RKO (cell line): ENCODE results near the gene LRRK1.

ENCODE experiments used
- DNase-seq: peaks from one replicate; pipeline ENCODE4 v3.0.0-alpha.2; 2016; ENCODE audit warnings: low spot score

The LRRK1 gene

DNA sequence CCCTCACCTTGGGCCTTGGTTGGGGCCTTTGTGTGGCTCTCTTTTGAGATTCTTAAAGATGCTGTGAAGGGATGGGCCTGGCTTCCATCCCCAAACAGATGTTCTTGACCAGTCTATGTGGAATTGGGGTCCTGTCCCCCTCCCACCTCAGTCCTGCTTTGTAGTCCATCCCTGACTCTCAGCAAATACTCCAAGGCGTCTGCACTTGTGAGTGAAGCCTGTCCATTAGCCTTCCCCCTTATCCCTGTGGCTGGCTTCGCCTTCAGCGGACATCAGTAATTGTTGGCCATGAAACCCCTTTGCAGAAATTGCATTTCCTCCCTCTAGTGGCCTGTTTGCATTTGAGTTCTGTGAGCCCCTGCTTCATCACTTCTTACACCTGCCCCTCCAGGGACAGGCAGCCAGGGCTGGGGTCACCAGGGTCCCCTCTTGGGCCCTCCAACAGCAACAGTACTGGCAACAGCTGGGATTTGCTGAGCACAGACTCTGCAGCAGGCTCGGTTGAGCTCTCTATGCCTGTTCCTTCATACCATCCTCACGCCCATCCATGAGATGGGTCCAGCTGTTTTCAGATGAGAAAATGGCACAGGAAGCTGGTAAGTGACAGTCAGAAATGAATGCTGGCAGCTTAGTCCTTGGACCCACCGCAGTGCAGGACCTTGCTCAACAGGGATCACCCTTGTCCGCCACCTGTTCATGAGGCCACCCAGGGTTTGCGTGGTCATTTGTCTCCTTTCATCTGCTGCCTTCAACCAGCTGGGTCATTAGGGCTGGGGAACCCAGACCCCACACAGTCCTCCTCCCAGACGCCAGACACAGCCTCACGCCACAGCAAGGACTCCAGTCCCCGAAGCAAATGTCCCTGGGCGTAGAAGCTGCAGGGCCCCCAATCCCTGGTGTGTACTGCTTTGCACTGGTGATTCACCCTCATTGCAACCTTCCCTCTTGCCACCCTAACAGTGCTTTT, 8.9 kb upstream of the LRRK1 start:
- no peak for DNase-seq

DNA sequence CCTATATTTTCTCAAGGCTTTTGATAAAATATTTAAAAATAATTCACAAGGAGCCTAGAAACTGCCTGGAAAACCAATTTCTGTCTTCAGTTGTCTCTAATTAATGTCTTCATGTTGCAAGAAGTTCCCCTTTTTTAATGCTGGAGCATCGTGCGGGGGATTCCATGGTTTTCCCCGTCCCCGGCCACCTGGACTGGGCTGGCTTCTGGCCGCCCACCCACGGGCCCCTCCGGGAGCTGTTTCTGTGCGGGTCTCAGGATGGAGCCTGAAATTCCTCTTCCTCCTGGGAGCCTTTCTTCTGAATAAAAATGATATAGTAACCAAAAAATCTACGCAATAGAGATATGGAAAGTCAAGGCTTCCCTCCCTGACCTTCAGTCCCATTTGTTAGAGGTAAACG, 8.1 kb upstream of the LRRK1 start:
- no peak for DNase-seq

DNA sequence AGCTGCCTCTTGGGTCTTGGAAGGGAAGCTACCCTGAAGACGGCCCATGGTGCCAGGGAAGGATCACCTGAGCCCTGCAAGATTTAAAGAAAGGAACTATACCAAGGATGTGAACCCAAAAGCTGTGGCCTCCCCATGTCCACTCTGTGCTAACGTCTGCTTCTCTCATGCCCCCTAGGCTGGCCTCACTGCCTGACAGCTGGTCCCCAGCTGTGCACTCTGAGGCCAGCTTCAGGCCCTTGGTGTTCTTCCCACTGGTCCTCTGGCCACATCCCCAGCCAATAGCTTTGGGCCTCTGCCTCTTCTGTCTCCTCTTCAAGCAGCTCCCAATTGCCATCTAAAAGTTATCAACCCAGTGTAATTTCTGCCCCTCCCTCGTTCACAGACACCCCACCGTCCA, 5.2 kb upstream of the LRRK1 start:
- DNase-seq: no peak

DNA sequence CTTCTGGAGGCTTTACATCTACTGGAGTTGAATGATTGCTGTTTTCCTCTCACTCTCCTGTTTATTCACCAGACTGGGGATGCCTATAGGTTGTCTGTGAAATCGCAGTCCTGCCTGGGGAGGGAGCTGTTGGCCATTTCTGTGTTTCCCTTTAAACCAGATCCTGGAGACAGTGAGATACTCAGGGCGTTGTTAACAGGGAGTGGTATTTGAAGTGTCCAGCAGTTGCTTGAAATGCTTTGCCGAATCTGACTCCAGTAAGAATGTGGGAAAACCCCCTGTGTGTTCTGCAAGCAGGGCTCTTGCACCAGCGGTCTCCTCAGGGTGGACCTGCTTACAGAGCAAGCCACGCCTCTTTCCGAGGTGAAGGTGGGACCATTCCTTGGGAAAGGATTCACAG, 4.3 kb upstream of the LRRK1 start:
- DNase-seq: no peak

DNA sequence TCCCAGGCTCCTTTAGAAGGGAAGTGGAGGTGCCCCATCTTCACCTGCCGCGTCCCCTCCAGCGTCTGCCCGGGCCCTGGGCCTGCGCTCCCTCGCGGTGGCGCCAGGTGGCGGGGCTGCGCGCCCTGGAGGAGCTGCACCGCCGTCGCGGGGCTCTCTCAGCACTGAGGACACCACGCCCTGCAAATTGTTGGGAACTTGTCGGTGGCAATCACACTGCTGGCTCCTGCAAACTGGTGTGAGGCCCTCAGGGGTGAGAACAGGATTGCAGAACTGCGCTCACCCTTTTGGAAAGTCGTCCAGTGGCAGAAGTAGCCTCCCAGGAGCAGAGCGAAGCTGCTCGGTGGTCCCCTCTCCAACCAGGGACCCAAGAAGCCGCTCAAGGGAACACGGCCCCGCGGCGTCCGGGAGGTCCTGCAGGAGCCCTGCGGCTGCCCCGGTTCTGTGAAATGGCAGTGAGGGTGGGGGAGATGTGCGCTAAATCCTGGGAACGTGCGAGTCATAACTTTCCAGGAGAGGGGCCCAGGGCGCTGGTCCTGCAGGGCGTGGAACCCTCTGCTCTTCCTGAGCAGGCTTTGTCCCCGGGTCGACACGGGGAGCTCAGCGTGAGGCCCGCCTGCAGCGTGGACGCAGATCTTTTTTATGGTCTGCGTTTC, 995 bp upstream of the LRRK1 start:
- DNase-seq: peak; percentile 86

DNA sequence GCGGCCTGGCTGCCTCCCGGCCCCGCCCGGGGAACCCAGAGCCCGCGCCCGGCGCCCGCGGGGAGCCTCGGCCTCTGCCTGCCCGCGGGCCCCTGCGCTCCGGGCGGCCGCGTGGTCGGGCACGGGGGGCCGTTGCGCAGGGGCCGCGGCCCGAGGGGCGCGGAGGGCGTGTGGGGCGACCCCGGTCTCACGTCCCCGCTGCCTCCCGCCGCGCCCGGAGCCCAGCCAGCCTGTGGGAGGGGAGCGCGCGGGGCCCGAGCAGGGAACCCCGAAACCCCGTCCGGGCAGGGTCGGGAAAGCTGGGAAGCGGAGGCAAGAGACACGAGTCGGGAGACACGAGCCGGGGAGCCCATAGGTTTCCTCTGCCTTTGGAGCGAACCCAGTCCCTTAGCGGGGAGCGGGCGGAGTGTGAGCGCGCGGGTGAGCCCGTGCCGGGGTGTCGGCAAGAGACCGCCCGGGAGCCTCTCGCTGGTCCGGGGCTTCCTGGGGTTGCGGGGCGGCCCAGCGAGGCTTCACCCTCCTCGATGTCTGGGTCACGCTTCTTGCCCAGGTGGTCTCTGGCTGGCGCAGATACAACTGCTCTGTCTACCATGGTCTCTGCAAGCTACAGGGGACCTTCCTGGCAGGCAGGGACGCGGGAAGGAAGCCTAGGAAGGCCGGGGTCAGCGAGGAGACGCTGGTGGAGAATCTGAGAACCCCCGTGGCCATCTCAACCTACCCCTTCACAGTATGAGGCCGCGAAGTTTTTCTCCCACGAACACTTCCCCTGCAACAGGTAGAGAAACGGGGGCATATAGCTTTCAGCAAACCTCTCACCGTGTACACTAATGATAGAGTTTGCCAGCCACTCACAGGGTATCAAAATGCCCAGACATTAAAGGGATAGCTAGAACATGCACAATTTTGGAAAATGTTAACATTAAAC, 586 bp downstream of the LRRK1 start:
- peak; percentile 40 for DNase-seq

DNA sequence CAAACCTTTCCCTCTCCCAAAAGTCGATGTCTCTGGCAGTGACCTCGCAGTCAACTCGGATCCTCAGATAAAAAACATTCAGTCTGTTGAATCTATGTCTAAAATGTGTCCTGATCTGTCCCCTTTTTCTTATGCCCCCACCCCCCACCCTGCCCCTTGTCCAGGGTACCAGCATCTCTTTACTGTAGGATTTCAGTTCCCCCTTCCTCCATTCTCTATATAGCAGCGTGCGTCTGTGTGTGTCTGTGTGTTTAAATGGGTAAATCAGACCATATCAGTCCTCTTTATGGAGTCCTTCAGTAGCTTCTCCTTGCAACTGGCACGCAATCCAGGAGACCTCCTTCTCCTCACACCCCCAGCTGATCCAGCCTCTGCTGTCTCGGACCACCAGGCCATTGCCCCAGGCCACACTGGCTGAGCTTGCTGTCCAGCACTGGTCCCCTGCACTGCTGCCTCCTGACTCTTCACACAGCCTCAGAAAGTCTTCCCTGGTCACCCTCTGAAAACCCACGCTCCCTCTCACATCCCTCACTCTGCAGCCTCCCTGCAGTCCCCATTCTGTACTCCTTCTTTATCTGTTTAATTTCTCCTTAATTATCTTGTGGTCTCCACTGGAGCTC, 1.5 kb downstream of the LRRK1 start:
- DNase-seq: peak; percentile 8

DNA sequence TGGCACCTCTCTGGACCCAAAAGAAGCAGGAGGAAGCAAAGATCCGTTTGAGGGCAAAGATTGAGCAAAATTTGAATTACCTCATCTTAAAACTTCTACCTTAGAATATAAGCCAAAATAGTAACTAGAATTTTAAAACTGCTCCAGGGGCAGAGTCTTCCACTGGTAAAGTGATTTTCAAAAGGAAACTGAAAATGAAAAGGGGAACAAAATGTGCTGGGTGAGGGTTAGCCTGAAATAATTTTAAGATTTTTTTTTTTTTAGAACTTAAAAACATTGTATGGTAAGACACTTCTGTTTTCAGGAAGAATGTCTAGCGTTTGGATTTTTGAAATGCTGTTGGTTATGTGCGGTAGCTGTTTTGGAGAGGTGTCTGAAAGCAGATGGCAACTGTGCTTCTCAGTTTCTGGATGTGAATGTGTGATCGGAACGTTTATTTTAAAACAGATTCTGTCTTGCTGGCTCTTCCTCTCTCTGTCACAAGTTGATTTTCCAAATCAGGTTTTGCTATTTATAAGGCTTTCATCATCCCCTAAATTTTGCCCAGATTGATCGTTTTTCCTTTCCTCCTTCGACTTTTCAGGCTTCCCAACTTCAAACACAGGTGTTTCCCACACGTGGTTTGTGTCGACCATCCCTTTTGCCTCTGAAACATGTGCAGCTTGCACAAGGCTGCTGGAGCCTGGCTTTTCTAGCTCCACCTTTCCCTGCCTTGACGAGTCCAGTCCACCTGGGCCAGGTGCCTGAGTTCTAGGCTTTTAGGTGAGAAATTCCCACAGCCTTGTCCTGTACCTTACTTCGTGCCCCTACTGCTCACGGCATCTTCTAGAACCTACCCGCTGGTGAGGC, 3.3 kb downstream of the LRRK1 start:
- no peak for DNase-seq

DNA sequence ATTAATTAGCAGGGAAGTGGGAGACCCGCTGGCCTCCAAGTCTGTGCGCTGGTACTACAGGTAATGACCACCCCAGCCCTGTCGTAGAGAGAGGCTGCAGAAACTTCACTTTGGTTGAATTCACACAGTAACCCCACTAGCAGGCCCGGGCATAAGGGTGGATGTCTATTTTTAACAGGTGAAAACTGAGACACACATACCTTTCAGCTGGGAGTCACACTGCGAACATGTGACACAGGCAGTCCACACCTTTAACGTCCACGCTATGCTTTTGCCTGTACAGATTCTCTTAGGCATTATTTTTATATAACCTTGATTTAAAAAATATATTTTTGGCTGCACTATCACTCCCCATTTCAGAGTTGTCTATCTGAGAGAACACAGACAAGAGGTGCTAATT, 3.9 kb downstream of the LRRK1 start:
- DNase-seq: no peak

DNA sequence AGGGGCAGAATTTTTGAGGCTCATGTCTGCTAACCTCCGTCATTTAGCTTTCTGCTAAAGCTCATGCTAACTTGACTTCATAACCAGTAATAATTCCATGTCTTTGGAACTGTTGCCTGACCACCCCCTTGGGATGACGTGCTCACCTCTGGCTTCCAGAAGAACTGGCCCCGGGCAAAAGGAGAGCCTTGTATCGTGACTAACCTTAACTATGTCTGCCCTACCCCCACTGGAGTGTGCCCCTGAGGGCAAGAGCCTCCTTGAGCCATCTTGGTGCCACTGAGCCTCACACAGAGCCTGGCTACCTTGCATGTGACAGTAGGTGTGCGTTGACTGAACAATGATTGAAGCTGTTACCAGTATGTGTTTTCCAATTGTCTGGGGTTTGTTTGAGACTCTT, 4.7 kb downstream of the LRRK1 start:
- DNase-seq: no peak

DNA sequence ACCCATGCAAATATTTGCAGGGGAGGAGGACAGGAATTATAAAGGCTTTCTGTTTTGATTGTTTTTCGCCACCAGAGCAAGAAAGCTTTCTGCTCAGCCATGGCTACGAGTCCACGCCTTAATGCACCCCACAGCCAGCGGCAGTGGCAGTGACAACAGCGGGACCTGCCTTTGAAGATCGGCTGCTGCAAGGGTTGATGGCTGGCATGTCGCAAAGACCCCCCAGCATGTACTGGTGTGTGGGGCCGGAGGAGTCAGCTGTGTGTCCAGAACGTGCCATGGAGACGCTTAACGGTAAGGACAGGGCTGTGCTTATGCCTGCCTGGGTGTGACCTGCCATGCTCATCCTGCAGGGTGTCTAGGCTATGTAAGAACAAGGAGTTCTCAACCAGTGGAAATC, 5.3 kb downstream of the LRRK1 start:
- no peak for DNase-seq

DNA sequence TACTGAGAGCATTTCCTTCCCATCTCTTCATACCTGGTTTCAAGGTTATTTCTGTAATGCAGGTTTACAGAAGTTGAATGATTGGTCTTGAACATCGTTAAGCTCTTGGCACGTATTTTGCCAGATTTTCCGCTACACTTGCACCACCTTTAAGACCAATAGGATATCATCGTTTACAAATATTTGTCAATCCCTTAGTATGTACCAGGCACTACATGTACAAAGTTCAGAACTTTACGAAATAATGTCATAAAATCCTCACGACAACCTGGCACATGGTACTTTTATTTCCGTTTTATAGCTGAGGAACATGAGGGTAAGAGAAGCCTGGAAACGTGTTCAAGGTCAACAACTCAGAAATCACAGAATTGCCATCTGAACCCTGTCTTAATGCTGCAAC, 6.3 kb downstream of the LRRK1 start:
- no peak for DNase-seq

DNA sequence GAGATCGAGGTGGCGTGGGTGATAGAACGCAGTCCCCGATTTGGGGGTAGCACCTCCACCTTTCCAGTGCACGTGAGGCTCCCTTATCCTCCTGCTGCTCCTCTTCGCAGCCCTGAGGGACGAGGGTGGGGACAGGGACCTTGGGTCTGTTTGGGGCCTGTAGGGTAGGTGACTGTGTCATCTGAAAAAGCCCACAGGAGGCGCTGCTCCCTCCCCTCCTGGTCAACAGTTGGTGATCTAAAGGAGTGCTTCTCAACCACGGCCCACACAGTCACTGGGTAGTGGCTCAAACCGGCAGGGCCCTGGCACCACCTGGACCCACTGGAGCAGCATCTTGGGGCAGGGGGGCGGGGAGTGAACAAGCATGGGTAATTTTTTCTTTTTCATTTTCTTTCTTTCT, 7.1 kb downstream of the LRRK1 start:
- DNase-seq: no peak

DNA sequence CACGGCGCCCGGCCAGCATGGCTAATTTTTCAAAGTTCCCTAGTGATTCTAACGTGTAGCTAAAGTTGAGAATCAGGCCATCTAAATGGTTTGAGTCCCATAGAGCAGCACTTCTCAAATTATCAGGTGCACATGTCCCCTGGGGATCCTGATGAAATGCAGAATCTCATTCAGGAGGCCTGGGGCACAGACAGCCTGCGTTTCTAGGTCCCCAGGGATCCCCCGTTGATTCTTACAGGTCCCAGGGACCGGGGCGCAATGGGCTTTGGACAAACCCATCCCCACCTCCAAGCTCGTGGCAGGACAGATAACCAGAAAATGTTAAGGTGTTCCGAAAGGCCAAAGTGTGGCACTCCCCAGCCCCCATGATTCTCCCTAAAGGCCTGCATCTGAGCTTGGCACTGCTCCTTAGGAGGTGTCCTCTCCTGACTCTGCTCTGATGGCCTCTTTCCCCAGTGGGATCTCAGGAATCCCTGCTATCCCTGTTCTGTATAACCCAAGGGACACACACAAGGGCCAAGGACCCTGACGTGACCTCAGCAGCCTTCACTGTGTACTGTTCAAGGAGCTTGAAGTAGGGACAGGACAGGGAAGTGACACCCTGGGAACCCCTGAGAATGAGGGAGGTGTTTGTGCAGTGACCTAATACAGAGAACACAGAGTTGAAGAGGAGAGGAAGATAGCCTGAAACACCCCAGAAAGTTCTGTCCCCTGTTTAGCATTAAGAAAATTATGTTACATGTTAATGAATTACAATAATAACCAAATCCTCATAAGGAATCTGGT, 8.0 kb downstream of the LRRK1 start:
- DNase-seq: no peak

DNA sequence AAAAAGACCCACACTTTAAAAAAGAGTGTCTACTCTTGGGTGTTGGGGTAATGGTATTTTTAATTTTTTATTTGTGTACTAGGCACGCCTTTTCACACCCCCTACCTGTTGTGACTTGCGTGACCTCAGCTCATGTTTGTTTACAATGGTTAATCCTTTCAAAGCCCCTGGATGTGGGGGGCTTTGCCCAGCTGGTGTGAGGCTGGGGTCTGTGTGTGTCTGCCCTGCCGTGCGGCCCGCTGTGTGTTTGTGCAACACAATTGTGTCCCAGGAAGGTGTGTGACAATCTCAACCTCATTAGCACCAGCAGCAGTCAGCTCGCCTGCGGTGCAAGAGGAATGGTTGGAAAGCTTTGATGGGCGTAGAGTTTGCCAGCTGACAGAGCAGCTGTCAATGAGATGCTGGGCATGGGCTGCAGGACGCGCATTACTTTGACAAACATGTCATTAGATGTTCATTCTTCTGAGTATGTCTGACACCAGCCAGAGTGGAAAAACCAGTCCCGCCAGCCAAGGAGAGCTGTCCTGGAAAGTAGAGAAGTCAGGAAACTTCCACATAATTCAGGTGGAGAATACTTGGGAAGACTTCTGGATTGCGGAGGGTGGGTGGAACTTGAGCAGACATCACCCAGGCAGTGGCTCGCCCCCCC, 9.6 kb downstream of the LRRK1 start:
- DNase-seq: no peak

DNA sequence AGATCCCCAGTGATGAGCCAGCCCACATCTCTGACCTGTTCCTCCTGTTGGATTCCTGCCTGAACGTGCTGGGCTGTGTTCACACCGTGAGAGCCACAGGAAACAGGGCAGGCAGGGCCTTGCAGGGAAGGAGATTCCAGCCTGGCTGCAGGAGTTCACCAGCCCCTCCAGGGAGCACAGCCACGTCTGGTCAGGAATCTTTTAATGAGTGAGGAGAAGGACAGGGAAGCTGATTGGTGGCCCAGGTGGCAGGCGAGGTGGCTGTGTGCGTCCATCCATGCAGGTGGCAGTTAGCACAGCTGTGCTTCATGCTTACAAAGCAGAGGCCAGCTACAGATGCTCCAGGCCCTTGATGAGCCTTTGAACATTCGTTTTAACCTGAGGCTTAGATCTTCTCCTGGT, 10.5 kb downstream of the LRRK1 start:
- DNase-seq: no peak

DNA sequence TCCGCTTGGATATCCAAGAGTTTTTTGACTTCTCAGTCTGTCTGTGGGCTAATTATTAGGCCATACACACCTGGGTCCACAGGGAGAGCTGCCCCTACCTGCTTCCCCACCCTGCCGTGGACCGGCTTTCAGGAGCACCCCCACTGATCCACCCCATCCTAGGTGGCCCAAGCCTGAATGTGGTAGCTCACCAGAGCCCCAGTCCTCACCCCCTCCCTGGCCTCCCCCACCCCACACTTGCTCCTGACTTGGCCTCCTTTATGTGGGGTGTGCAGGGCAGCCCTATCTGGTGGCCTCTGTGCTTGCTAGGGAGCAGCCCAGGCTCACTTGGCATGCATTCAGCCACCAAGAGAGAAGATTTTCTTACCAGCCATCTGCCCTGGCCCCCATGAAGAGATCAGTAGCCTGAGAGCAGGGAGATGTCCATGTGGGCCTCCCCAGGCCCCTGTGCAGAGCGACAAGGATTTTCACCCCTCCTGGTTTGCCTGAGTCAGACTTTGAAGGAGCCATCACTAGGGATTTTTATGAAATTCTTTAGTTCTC, 11.2 kb downstream of the LRRK1 start:
- DNase-seq: no peak

DNA sequence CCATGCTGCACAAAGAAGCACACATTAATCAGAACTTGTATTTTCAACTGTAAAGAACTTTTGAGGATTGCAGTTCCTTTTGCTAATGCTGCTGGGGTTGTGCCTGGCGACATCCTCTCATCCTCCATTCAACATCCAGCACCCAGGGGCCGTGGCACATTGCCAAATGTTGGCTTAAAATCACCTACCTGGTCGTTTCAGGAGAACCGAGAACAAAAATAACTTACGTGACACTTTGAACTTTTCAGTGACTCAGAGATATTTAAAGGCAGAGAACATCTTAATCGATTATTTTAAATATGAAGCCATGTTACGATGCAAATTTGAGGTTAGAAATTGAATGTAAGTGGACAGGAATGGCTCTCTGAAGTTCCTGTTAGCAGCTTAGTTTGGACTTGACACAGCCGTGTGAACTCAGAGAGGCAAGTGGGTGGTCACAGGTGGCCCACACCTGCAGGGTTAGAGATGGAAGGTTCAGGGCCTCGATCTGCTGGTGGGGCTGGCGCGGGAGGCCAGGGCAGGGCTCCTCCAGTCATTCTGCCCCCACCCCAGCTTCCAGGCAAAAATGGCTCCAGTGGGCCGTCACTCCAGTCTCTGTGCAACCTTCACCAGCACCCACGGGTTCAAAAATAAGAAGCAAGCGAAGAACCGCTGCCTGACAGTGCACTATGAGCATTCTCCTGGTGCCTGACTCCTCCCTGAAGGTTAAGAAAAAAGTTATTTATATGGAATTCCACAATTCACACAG, 12.2 kb downstream of the LRRK1 start:
- DNase-seq: no peak
